LNCAP (cell line): ENCODE results near the gene WASF3.

ENCODE experiments used
- CTCF ChIP-seq: fragments of 450-650 bp; IDR thresholded peaks from 2 replicates; pipeline ENCODE4 v1.5.1; 2017; ENCODE audit warnings: mild to moderate bottlenecking

Gene WASF3

GRCh38 chr13:26664286-26664685, 106.8 kb downstream of the WASF3 start:
- TF ChIP-seq CTCF, result no peak

GRCh38 chr13:26664876-26665275, 107.4 kb downstream of the WASF3 start:
- no peak for TF ChIP-seq CTCF

- no peak for TF ChIP-seq CTCF
These were observed 111.1 kb downstream of the WASF3 start for GRCh38 chr13:26668357-26669146.

- no peak for TF ChIP-seq CTCF
These were observed 116.4 kb downstream of the WASF3 start for GRCh38 chr13:26673890-26674289.

GRCh38 chr13:26677156-26677555, 119.7 kb downstream of the WASF3 start:
- no peak for TF ChIP-seq CTCF

GRCh38 chr13:26678330-26678729, 120.8 kb downstream of the WASF3 start:
- no peak for TF ChIP-seq CTCF

GRCh38 chr13:26678796-26679195, 121.3 kb downstream of the WASF3 start:
- TF ChIP-seq CTCF, result no peak
